ENCODE data around the gene CDK5RAP2. TPM values are rescaled to one million over a fixed set of nuclear protein-coding genes. Genes with fewer than 3 reads are reported as not detected.

Gene CDK5RAP2
- total RNA-seq, 1 experiment from 2014 or later, result 56.4 TPM

DNA sequence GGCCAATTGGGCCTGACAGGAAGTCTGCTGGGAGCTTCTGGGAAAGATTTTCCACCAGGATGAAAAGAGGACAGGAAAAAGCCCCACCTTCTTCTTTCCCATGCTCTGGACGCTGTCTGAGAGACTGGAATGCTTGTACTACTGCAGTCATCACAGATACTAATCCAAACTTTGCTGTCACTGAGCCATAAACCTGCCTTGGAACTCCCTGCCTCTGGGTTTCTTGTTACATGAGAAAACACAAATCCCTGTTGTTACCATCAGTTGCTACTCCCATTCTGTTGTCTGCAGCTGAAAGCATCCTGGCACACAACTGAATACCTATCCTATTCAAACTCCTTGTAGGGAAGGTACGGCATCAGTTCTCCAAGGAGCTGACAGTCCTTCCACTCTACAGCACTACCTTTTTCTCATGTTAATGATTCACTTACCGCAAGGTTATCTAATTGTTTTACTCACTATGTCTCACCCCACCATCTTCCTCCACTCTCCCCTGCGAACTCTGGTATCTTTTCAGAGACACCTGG, 167.5 kb downstream of the CDK5RAP2 start:
- no peak overlapping the region for H2AFZ ChIP-seq (ENCODE audit: low read length)
- Mint-ChIP-seq H3K9me3 (no peaks in the 10 kb centered on the region), H3K4me3 (peak overlapping the region in 1 of 2 experiments; percentile 3; a peak in 1 of 5 replicates), H3K36me3 (ENCODE audit: insufficient read depth in 1 of 3, low read depth in 3 of 3) (peaks cover 28 to 56% (median 53%) of the 10 kb centered on the region in 3 experiments; a peak in 6 of 7 replicates), H3K27ac (peak overlapping the region; percentile 49 to 96 (median 89); a peak in 6 of 7 replicates), H3K27me3 (ENCODE audit: low read depth) (no peaks in the 10 kb centered on the region), H3K4me1 (peaks cover 55 to 61% of the 10 kb centered on the region in 2 experiments)
- H2AK5ac ChIP-seq (ENCODE audit: insufficient read length, low read length), result no peak overlapping the region
- no peak overlapping the region for H2BK15ac ChIP-seq (ENCODE audit: low read depth, low read length)
- H3K14ac ChIP-seq (ENCODE audit: insufficient read depth, low read length), result 0 out of 2 replicates have a peak overlapping the region, but pooled peaks have one; percentile 9
- H3K18ac ChIP-seq (ENCODE audit: insufficient read length, low read depth, low read length), result peak overlapping the region; percentile 32
- H3K4ac ChIP-seq (ENCODE audit: low read depth, low read length), result no peak overlapping the region
- no peak overlapping the region for H3K23ac ChIP-seq (ENCODE audit: insufficient read length, low read depth, low read length)
- H2BK12ac ChIP-seq (ENCODE audit: insufficient read length, low read depth, low read length), result no peak overlapping the region
- no peak overlapping the region for H2BK5ac ChIP-seq (ENCODE audit: insufficient read length, low read length)
- H3K56ac ChIP-seq (ENCODE audit: insufficient read length, low read depth, low read length), result no peak overlapping the region
- H3K27ac ChIP-seq (ENCODE audit: insufficient read length, low read depth, low read length), result peak overlapping the region; percentile 28
- no peak overlapping the region for H3K4me2 ChIP-seq (ENCODE audit: insufficient read depth, insufficient read length, low read length)
- no peak overlapping the region for H2BK20ac ChIP-seq (ENCODE audit: low read depth, low read length, poor library complexity, severe bottlenecking)
- no peak overlapping the region for H3T11ph ChIP-seq (ENCODE audit: low read length)
- no peak overlapping the region for H4K91ac ChIP-seq (ENCODE audit: insufficient read length, low read depth, low read length)
- WGBS (ENCODE audit: extremely low coverage, insufficient read length, low lambda C conversion rate), result no CpG with 5 or more reads among the region's 4 CpGs
- peaks cover 14% of the 10 kb centered on the region for H3K4me1 ChIP-seq (ENCODE audit: insufficient read depth, low read length)
- H3K79me1 ChIP-seq (ENCODE audit: insufficient read depth, low read depth, low read length, poor library complexity, severe bottlenecking), result no peaks in the 10 kb centered on the region
- no peak overlapping the region for H2BK120ac ChIP-seq (ENCODE audit: low read depth, low read length, poor library complexity, severe bottlenecking)
- H3K9ac ChIP-seq (ENCODE audit: extremely low read depth, insufficient read length, low read length), result no peak overlapping the region
- no peak overlapping the region for H4K8ac ChIP-seq (replicated peaks; ENCODE audit: insufficient read length, low read depth, low read length)
- H3K23me2 ChIP-seq (ENCODE audit: insufficient read length, low read depth, low read length, poor library complexity, severe bottlenecking), result no peaks in the 10 kb centered on the region
- no peaks in the 10 kb centered on the region for H3K27me3 ChIP-seq (ENCODE audit: insufficient read depth, low read length)
- DNase-seq, result peak; percentile 45
- TF ChIP-seq, protein P1, sequence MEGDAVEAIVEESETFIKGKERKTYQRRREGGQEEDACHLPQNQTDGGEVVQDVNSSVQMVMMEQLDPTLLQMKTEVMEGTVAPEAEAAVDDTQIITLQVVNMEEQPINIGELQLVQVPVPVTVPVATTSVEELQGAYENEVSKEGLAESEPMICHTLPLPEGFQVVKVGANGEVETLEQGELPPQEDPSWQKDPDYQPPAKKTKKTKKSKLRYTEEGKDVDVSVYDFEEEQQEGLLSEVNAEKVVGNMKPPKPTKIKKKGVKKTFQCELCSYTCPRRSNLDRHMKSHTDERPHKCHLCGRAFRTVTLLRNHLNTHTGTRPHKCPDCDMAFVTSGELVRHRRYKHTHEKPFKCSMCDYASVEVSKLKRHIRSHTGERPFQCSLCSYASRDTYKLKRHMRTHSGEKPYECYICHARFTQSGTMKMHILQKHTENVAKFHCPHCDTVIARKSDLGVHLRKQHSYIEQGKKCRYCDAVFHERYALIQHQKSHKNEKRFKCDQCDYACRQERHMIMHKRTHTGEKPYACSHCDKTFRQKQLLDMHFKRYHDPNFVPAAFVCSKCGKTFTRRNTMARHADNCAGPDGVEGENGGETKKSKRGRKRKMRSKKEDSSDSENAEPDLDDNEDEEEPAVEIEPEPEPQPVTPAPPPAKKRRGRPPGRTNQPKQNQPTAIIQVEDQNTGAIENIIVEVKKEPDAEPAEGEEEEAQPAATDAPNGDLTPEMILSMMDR (conservative IDR thresholded peaks at IDR 0.05), result no peak
- H3K9me3 ChIP-seq (ENCODE audit: control insufficient read depth, low read depth, low read length), result no peaks in the 10 kb centered on the region
- no peak overlapping the region for H4K5ac ChIP-seq (ENCODE audit: insufficient read length, low read depth, low read length)
- peaks cover 2% of the 10 kb centered on the region for H4K20me1 ChIP-seq (ENCODE audit: control insufficient read depth, insufficient read depth, insufficient read length)
- H3K79me2 ChIP-seq (ENCODE audit: insufficient read depth, low read length), result no peaks in the 10 kb centered on the region

All from H9 (cell line).